Measurements from ENCODE around the gene NBEA.

NBEA gene

DNA sequence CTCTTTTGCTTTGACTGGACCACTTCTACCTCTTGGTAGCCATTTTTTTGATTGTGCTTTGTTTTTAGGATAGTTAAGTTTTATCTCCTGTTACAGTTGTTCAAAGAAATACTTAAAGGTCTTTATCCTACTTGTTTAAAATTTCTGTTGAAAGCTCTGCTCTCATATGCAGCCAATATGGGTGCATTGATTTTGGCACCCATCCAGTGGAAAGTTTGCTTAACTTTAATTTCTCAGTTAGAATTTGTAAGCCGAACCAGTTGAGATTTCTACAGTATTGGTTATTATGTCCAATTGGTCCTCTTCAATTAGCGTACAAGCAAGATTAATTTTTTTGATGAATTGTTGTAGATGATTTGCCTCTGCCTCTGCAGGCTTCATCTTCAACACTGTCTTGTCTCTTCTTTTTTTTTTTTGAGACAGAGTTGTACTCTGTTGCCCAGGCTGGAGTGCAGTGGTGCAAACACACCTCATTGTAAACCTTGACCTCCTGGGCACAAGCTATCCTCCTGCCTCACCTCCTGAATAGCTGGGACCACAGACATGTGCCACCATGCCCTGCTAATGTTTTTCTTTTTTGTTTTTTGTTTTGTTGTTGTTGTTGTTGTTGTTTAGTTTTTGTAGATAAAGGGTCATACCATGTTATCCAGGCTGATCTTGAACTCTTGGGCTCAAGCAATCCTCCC is 469.1 kb downstream of the NBEA start:
- no peak for DNase-seq

- no peak for DNase-seq
Measured at GRCh38 chr13:35448465-35448864, 506.4 kb downstream of the NBEA start.

GRCh38 chr13:35449821-35450220 is 507.8 kb downstream of the NBEA start:
- no peak for DNase-seq

- DNase-seq = no peak
Measured at GRCh38 chr13:35455022-35455421, 513.0 kb downstream of the NBEA start.

- no peak for DNase-seq
Measured at GRCh38 chr13:35457258-35457657, 515.2 kb downstream of the NBEA start.

DNA sequence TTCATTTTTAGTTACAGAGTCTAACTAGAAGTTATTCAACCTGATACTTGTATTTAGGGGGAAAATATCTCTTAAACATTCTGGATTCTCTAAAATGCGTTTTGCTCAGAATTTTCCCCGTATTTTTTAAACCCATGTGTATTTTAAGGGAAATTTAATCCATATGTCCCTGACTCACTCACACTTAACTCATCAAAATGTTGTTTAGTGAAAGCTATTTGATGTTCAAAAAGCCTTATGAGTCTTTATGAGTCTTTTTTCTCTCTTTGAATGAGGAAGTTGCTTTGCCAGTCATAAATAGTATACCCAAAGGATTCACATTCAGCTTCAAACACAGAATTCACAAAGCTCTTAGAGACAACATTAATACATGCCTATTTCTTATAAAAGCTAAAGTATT is 518.0 kb downstream of the NBEA start:
- DNase-seq = no peak

GRCh38 chr13:35465371-35465770 is 523.3 kb downstream of the NBEA start:
- DNase-seq = no peak

DNA sequence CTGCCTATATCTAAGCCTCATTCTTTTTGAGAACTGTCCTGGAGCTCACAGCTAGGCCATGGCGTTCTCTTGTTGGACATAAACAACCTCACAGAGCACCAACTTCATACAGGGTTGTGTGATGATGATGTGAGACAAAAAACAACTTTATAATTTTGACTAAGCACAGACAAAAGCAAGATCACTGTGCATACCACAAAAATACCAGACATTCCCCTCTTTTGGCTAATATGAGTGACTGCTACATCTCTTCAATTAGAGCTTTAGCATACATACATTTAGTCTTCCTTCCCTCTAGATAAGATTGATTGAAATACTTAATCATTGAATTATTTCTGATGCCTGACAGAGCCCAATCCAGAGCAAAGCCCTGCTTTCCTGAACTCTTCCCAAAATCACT is 526.1 kb downstream of the NBEA start:
- DNase-seq = no peak

GRCh38 chr13:35469806-35470525 is 527.9 kb downstream of the NBEA start:
- no peak for DNase-seq

- DNase-seq = no peak
Measured at GRCh38 chr13:35470671-35471661, 528.9 kb downstream of the NBEA start.

- DNase-seq = no peak
Measured at GRCh38 chr13:35471706-35472322, 529.7 kb downstream of the NBEA start.

DNA sequence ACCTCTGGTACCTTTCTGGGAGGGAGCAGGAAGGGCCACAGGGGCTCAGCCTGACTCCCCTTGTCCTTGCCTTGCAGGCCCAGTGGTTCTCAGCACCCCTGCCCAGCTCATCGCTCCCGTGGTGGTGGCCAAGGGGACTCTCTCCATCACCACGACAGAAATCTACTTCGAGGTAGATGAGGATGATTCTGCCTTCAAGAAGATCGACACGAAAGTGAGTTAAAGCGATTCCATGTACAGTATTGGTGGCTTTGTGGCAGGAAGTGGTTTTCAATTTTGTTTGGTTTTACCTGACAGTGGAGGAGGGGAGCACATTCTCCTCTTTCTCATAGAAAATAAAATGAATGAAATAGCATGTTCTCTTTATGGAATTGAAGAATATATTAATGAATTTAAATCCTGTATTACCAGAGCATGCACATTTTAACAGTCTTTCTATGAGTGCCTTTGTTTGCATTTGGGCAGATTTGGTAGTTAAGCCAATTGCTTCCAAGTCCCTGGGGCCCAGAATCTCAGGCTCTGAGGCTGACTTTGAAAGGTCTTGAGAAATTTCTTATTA is 530.3 kb downstream of the NBEA start:
- DNase-seq = no peak

GRCh38 chr13:35473206-35473775 is 531.2 kb downstream of the NBEA start:
- DNase-seq = no peak

- DNase-seq = no peak
Measured at GRCh38 chr13:35473802-35474201, 531.7 kb downstream of the NBEA start.

DNA sequence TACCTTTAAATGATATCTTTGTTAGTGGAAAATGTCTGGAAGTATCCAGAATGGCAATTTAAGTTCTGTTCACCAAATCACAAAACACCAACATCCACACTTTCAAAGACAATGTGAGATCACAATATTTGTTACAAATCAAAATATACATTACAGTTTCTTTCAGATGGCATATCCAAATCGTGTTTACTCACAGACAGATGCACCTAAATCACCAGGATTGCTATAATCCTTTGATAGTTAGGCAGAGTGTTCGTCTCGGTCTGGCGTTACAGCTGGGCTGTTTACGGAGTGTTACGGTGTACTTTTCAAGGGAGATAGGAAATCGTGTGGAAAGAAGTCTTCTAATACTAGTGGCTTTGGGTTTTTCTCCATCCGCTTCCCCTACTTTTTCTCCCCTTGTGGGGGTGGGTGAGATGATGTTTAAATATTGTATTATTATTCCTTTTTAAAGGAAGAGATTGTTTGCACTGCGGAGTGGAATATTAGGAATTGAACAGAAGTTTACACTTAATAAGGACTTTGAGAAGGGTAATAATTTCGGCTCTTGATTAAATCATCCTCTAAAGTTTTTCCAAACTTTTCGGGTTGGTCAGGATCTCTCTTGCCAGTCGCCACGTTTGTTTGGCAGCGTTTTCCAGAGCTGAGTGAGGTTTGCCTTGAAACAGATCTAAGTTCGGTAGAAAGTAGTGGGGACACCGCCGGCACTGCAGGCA is 532.6 kb downstream of the NBEA start:
- no peak for DNase-seq

DNA sequence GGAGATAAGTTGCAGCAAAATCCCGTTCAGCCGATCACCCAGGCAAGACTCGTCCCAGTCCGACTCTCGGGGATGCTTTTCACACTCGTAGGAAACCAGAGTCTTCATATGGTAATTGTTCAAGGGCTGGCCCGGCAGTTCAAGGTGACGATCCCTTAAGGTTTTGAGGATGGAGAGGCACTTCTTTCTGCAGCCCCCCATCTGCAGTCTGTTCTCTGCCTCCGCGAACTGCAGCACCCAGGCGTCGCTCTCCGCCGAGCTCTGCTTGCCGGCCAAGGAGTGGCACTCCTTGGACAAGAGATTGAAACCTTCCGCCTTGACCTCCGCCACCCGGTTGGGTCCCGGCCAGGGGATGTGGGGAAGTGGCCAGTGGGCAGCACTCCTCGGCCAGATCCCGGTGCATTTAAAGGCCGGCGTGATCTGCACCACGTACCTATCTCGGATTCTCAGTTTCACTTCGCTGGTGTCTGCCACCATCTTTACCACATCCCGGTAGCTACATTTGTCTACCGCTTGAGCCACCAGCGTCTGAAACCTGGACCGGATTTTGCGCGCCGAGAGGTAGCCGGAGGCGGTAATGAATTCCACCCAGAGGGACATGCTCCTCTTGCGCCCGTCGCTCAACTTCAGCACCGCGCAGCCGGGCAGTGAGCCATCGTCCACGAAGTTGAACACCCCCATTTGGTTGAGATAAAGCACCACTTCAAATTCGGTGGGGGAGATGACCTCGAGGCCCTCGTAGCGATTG is 533.3 kb downstream of the NBEA start:
- no peak for DNase-seq

DNA sequence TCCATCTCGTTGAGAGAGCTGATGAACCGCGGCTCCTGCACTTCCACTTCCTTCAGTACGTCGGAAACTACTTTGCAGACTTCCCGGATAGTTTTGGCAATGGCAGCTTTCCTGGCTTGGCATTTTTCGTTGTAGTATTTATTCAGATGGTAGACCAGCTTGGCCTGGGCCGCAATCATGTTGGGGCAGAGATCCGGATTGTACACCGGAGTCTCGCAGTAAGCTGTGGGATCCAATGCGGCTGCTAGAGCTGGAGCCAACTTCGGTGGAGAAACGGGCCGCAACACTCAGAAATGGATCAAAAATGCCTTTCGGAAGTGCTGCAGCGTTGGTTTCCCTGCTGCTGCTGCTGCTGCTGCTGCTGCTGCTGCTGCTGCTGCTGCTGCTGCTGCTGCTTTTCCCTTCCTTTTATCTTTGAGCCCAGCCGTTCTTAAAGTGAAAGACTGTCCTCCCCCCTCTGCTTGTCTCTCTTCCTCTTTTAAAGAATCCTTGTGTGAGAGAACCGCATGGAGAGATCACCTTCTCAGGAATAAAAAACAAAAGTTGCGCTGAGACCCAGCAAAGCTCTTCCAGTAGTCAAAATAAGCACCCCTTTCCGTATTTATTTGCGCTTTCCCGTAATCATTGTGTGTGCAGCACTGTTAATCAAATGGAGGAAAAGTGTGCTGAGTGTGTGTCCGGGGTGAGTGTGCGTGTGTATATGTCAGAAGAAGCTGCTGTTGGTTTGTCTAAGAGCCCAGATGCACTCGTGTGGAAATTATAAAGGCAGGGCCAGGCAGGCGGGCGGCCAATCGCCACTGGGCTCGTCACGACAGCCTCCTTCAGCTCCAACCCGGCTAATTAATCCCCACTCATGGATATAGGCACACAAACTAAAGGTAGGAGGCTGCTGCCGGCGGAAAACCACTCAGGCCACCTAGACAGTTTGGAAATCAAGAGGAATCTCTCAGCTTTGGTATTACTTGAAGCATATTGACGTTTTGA is 534.2 kb downstream of the NBEA start, which contains the start of gene MAB21L1:
MAB21L1 (minus strand) TSS at position 730 of the 984 bp plus-strand sequence; CDS start at position 179, 551 bp downstream.
- no peak for DNase-seq

DNA sequence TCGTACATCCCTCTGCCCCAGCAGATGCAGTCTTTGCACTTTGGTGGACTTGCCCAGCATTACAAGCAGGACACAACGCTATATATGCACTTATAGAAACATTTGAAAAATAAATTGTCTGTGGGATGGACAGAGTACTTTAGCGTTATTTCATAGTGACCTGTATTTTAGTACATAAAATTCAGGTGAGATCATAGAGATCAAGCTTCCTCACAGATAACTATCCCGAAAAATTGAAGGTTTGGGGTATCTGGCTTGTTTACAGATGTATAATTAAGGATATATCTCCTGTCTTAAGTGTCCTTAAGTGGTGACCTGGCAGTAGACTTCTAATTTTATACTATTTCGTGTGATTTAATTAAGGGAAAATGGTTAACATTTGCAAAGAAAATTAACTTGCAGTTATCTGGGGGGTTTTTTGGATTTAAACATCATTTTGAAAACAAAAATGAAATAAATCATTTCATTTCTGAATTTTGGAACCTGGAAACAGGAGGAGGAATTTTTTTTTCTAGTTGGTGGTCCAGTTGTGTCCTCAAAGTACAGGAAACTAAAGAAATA is 535.4 kb downstream of the NBEA start:
- DNase-seq = no peak
